NT2/D1 (cell line): ENCODE measurements around the gene SLC5A3.

ENCODE experiments used
- DNase-seq: peaks from one replicate; pipeline ENCODE4 v3.0.0-alpha.2; 2011; ENCODE audit warnings: low read depth, low spot score
- H3K27me3 ChIP-seq: 2 replicates; pipeline ENCODE4 v1.6.0; 2011; ENCODE audit warnings: mild to moderate bottlenecking; ENCODE audit not compliant: insufficient read length, insufficient read depth
- H3K36me3 ChIP-seq: 2 replicates; pipeline ENCODE4 v1.6.1; 2011; ENCODE audit warnings: mild to moderate bottlenecking, low read length, mixed read lengths; ENCODE audit not compliant: insufficient read depth, insufficient read length
- H3K4me1 ChIP-seq: 2 replicates; pipeline ENCODE4 v1.5.1; 2011; ENCODE audit not compliant: insufficient read depth, insufficient read length
- H3K4me3 ChIP-seq: 2 replicates; pipeline ENCODE4 v1.5.1; 2011; ENCODE audit warnings: low read depth; ENCODE audit not compliant: insufficient read length
- H3K9ac ChIP-seq: 2 replicates; pipeline ENCODE4 v1.6.0; 2011; ENCODE audit warnings: low read depth; ENCODE audit not compliant: insufficient read length
- H3K9me3 ChIP-seq: 2 replicates; pipeline ENCODE4 v1.5.1; 2011; ENCODE audit warnings: mild to moderate bottlenecking, low read length; ENCODE audit not compliant: insufficient read depth
- SUZ12 ChIP-seq: IDR thresholded peaks from 2 replicates; pipeline ENCODE4 v1.6.1; 2011; ENCODE audit not compliant: insufficient read length, insufficient read depth; ENCODE audit errors: extremely low read depth
- YY1 ChIP-seq: IDR thresholded peaks from 2 replicates; pipeline ENCODE4 v1.6.1; 2011; ENCODE audit not compliant: insufficient read length, insufficient read depth
- ZNF274 ChIP-seq: IDR thresholded peaks from 2 replicates; pipeline ENCODE4 v1.6.1; 2011; ENCODE audit warnings: mild to moderate bottlenecking, low read depth, low read length

Gene SLC5A3

GRCh38 chr21:34046917-34047316 is 26.5 kb upstream of the SLC5A3 start:
- TF ChIP-seq YY1 (no peak), ZNF274 (no peak), SUZ12 (no peak)
- Histone ChIP-seq H3K27me3 (no peaks in the 10 kb centered on the region), H3K9ac (no peak overlapping the region), H3K36me3 (no peaks in the 10 kb centered on the region), H3K9me3 (no peaks in the 10 kb centered on the region), H3K4me3 (no peak overlapping the region), H3K4me1 (no peaks in the 10 kb centered on the region)
- no peak for DNase-seq

- no peaks in the 10 kb centered on the region for H3K4me1 ChIP-seq
- H3K9me3 ChIP-seq: no peaks in the 10 kb centered on the region
- H3K4me3 ChIP-seq: no peak overlapping the region
- H3K36me3 ChIP-seq: no peaks in the 10 kb centered on the region
- no peaks in the 10 kb centered on the region for H3K27me3 ChIP-seq
- no peak for DNase-seq
- TF ChIP-seq YY1 (no peak), ZNF274 (no peak), SUZ12 (no peak)
- no peak overlapping the region for H3K9ac ChIP-seq
Measured at GRCh38 chr21:34047835-34048234, 25.5 kb upstream of the SLC5A3 start.

GRCh38 chr21:34052171-34052570 is 21.2 kb upstream of the SLC5A3 start:
- Histone ChIP-seq H3K9me3 (no peaks in the 10 kb centered on the region), H3K27me3 (no peaks in the 10 kb centered on the region), H3K4me1 (no peaks in the 10 kb centered on the region), H3K4me3 (no peak overlapping the region), H3K9ac (no peak overlapping the region), H3K36me3 (no peaks in the 10 kb centered on the region)
- DNase-seq: no peak
- TF ChIP-seq YY1: no peak
- no peak for TF ChIP-seq SUZ12
- no peak for TF ChIP-seq ZNF274

- Histone ChIP-seq H3K4me1 (no peaks in the 10 kb centered on the region), H3K9me3 (no peaks in the 10 kb centered on the region), H3K9ac (no peak overlapping the region), H3K4me3 (no peak overlapping the region), H3K27me3 (no peaks in the 10 kb centered on the region), H3K36me3 (no peaks in the 10 kb centered on the region)
- no peak for DNase-seq
- no peak for TF ChIP-seq SUZ12
- no peak for TF ChIP-seq YY1
- no peak for TF ChIP-seq ZNF274
Measured at GRCh38 chr21:34054259-34054658, 19.1 kb upstream of the SLC5A3 start.

- H3K9me3 ChIP-seq: no peaks in the 10 kb centered on the region
- H3K27me3 ChIP-seq: no peaks in the 10 kb centered on the region
- no peak for TF ChIP-seq ZNF274
- TF ChIP-seq YY1: no peak
- TF ChIP-seq SUZ12: no peak
- H3K36me3 ChIP-seq: no peaks in the 10 kb centered on the region
- no peak for DNase-seq
- H3K4me1 ChIP-seq: no peaks in the 10 kb centered on the region
- no peak overlapping the region for H3K9ac ChIP-seq
- H3K4me3 ChIP-seq: no peak overlapping the region
Measured at GRCh38 chr21:34055615-34056014, 17.8 kb upstream of the SLC5A3 start.

- no peaks in the 10 kb centered on the region for H3K27me3 ChIP-seq
- H3K9ac ChIP-seq: no peak overlapping the region
- H3K9me3 ChIP-seq: no peaks in the 10 kb centered on the region
- no peaks in the 10 kb centered on the region for H3K4me1 ChIP-seq
- no peak overlapping the region for H3K4me3 ChIP-seq
- no peak for DNase-seq
- no peak for TF ChIP-seq SUZ12
- TF ChIP-seq YY1: no peak
- TF ChIP-seq ZNF274: no peak
- no peaks in the 10 kb centered on the region for H3K36me3 ChIP-seq
Measured at GRCh38 chr21:34061983-34062382, 11.4 kb upstream of the SLC5A3 start.

GRCh38 chr21:34065027-34065426 is 8.4 kb upstream of the SLC5A3 start:
- Histone ChIP-seq H3K27me3 (no peaks in the 10 kb centered on the region), H3K9me3 (no peaks in the 10 kb centered on the region), H3K4me1 (no peaks in the 10 kb centered on the region), H3K4me3 (no peak overlapping the region), H3K36me3 (no peaks in the 10 kb centered on the region), H3K9ac (no peak overlapping the region)
- TF ChIP-seq YY1 (no peak), SUZ12 (no peak), ZNF274 (no peak)
- no peak for DNase-seq
